NCI-H526 (cell line): ENCODE results near the gene OR2F2.

Source experiments
- DNase-seq, 2 experiments: peaks; one replicate each; lab custom pipeline; 2025; lab: John Stamatoyannopoulos, UW

Gene OR2F2

GRCh38 chr7:143979998-143980397 lies 45.0 kb downstream of the OR2F2 start:
- no peak for DNase-seq

GRCh38 chr7:143980746-143981510 lies 45.9 kb downstream of the OR2F2 start:
- no peak for DNase-seq

DNA sequence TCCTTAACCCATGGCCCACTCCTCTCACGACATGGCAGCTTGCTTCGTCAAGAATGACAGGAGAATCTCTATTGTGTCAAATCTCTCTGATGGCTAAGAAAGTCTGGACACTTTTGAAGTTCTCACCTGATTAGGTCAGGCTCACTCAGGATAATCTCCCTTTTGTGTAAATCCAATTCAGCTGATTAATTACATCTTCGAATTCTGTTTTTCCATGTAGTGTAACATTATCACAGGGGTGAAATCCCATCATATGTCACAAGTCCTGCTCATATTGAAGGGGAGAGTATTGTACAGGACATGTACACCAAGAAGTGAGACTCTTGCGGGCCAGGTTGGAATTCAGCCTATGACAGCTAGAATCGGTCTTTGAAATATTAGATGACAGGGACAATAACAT lies 48.9 kb downstream of the OR2F2 start:
- no peak for DNase-seq
